ENCODE measurements around the gene SLC6A7.

Gene SLC6A7

DNA sequence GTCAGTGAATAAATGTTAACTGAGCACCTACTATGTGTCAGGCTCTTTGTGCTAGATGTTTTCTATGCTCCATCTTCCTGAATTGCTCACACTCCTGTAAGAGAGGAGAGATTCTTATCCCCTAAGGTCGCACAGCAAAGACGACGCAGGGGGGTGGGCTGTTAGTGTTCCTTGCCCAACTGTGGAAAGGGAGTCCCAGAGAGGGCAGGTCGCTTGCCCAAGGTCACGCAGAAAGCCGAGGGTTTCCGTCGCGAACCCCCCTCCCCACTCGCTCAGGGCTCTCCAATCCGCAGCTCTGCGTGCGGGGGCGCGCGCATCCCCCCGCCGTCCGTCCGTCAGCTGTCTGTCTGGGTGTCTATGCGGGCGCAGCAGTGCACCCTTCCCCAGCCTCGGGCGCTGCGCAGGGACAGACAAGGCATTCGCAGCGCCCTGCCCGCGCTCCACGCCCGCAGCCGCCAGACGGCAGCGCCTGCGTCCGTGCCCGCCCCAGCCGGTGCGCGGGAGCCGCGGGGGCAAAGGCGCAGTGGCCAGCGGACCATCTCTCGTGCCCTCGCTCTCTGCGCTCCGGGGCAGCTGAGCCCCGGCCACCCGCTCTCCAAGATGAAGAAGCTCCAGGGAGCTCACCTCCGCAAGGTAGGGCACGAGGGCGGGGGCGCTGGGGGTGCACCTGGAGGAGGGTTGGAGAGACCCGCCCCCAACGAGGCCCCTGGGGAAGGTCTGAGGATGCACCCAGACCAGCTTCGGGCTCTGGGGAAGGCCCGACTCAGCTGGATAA is at the start of gene SLC6A7:
Gene SLC6A7 (plus strand): TSS at position 335 of the 775 bp plus-strand sequence. CDS start 266 bp downstream, at position 601.
- no peak for DNase-seq (ENCODE audit: low read depth)
- no peak within 1 kb of the TSS for H3K4me3 ChIP-seq (ENCODE audit: low read depth, low read length)

DNA sequence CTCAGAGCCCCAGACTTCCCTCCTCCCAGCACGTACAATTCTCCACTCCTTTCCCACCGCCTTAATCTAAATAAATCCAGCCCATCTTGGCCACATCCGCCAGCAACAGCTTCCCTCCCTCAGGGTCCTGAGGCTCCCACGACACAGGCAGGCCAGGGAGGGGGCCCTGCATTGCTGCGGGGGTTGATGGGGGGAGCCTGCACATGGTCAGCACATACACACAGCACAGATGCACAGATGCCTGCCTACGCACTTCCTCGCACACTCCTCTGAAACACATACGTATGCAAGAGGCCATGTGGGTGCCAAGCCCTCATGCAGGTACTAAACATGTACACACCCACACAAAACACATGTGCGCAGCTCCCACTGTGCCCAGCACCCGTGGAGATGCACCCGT is 49.0 kb upstream of the SLC6A7 start:
- peak; percentile 96 for DNase-seq (ENCODE audit: low read depth)
- H3K4me3 ChIP-seq (ENCODE audit: low read depth, low read length): no peak overlapping the region

DNA sequence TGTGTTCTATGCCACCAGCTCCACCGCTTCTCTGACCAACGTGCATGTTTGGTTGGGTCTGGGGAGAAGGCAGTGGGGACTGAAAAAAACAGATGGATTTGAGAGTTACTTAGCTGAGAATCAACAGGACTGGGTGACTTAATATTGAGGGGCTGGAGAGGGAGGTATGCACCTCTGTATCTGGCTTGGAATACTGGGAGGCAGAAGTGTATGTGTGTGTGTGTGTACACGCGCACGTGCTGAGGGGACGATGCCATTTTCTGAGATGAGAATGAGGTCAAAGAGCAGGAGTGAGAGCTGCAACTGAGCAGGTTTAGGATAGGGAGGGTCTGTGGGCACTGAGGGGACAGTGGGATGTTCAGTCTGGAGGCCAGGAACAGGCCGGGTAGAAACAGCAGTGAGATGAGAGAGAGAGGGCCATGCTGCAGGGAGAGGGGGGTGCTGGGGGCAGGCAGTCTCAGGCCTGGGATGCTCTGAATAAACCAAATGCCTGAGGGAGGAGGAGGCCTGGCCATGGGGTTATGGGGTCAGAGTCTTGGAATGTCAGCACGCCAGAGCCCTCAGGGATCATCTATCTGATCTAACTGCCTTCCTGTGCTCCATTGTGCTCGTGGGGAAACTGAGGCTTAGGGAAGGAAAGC is 48.2 kb upstream of the SLC6A7 start:
- DNase-seq (ENCODE audit: low read depth): peak; percentile 49
- H3K4me3 ChIP-seq (ENCODE audit: low read depth, low read length): no peak overlapping the region

DNA sequence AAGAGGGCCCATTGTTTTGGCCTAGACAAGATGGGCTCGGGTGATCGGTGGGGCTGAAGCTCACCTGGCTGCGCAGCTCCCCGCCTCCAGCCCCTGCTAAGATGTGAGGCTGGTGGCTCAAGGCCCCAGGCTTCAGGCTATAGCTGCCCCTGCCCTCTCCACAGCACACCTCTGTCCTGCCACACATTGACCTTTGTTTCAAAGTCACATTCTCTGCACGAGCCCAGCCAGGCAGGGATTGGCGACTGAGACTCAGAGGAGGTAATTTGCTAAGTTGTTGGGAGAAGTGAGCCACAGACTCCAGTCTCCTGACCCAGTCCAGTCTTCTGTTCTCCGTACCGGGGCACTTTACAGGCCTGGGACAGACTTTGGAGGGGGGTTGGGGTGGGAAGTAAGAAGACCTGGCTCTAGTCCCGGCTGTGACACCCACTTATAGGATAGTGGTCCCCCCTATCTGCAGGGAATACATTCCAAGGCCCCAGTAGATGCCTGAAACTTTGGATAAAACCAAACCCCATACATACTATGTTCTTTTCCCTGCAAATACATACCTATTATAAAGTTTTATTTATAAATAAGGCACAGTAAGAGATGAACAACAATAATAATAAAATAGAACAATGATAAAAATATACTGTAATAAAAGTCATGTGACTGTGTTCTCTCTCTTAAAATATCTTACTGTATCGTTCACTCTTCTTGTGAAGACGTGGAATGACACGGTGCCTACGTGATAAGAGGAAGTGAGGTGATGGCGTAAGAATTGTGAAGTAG is 47.5 kb upstream of the SLC6A7 start:
- no peak for DNase-seq (ENCODE audit: low read depth)
- H3K4me3 ChIP-seq (ENCODE audit: low read depth, low read length): no peak overlapping the region

DNA sequence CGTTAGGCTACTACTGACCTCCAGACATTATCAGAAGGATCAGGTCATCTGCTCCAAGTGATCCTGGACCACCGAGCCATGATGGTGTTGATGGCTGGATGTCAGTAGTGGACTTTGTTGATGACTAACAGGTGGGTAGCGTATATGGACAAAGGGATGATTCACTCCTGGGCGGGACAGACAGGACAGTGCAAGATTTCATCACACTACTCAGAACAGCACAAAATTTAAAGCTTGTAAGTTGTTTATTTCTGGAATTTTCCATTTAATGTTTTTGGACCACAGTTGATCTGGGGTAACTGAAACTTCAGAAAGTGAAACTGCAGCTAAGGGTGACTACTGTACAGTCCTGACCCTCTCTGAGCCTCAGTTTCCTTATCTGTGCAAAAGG is 46.9 kb upstream of the SLC6A7 start:
- peak; percentile 92 for DNase-seq (ENCODE audit: low read depth)
- no peak overlapping the region for H3K4me3 ChIP-seq (ENCODE audit: low read depth, low read length)

DNA sequence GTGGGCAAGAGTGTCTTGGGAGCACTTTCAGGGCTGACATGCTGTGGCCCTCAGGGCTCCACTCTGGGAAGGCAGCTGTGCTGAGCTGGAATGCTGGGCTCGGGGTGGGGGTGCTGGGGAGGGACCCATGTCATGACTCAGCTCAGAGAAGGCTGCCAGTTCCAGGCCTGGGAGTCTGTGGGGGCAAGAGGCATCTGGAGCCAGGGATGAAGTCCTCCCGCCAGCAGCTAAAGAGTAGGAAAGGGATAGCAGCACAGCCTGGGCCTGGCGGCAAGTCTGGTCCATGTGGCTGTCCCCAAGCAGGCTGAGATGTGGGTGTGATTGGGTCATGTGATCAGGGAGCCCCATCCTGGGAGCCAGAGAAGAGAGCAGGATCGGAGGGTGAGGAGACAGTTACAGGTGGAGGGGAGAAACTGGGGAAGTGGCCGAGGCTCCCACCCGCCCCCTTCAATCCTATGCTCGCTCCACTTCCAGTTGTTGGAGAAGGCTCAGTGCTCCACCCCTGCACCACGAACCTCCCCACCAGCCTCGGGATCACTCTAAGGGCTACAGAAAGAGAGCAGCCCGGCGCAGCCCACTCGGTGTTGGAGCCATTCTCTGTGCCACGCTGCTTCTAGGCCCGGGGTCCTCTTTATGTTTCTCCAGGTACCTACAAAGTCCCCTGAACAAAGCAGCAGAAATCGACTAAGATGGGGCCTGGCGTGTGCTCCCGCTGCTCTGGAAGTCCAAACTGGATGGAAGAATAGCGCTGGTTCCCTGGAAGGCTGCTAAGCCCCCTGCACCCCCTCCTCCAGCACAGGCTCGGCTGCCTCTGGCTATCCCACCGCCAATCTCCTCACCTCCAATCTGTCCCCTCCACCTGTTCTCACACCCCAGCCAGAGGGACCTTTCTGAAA is 46.3 kb upstream of the SLC6A7 start:
- peak overlapping the region; percentile 17 for H3K4me3 ChIP-seq (ENCODE audit: low read depth, low read length)
- DNase-seq (ENCODE audit: low read depth): peak; percentile 95

DNA sequence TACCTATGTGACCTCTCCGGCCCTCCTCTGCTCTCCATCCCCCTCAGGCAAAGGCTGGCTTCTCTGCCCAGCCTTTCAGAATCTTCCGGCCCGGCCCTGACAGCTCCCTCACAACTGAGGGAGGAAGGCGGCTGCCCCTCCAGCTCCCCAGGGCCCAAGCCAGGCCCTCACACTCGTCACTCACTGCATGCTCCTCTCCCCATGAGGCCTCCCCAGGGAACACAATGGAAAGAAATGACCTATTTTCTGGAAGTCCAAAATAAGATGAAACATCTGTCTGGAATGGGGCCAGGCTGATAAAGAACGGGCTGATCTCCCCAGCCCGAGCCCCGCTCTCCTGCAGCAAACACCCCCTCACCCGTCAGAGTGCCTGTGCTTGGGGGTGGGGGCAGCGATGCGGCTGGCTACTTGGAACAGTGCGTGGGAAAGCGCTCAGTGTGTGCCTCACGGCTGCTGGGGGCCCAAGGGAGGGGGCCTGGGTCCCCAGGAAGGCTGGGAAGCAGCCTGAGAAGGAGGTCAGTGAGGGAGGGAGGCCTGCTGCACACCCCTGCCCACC is 45.5 kb upstream of the SLC6A7 start:
- peak; percentile 94 for DNase-seq (ENCODE audit: low read depth)

DNA sequence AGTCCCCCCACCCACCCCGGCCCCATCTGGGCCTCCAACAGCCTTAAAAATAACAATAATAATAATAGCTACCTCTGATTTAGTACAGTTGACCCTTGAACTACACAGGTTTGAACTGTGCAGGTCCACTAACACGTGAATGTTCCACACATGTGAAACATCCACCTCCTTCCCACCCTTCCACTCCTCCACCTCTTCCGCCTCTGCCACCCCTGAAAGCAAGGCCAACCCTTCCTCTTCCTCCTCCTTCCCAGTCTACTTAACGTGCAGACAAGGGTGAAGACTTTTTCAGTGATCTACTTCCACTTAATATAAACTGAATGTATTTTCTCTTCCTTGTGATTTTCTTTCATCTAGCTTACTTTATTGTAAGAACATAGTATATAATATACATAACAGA is 45.0 kb upstream of the SLC6A7 start:
- no peak for DNase-seq (ENCODE audit: low read depth)
- no peak overlapping the region for H3K4me3 ChIP-seq (ENCODE audit: low read depth, low read length)

More for the DNA sequence above, 45.5 kb upstream of the SLC6A7 start:
- H3K4me3 ChIP-seq (ENCODE audit: low read depth, low read length): peak overlapping the region; percentile 17

DNA sequence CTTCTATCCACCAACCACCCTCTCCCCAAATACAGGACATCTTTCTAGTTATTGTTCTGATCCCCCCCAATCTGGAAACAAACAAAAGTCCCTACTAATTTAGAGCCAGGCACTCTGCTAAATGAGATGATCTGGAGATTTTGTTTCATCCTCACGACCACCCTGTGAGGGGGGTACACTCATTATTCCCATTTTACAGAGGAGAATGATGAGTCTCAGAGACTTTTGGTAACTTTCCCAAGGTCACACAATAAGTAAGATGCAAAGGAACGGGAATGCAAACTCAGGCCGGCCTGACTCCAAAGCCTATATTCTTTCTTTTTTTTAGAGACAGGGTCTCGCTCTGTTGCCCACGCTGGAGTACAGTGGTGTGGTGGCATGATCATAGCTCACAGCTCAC is 43.6 kb upstream of the SLC6A7 start:
- no peak overlapping the region for H3K4me3 ChIP-seq (ENCODE audit: low read depth, low read length)

DNA sequence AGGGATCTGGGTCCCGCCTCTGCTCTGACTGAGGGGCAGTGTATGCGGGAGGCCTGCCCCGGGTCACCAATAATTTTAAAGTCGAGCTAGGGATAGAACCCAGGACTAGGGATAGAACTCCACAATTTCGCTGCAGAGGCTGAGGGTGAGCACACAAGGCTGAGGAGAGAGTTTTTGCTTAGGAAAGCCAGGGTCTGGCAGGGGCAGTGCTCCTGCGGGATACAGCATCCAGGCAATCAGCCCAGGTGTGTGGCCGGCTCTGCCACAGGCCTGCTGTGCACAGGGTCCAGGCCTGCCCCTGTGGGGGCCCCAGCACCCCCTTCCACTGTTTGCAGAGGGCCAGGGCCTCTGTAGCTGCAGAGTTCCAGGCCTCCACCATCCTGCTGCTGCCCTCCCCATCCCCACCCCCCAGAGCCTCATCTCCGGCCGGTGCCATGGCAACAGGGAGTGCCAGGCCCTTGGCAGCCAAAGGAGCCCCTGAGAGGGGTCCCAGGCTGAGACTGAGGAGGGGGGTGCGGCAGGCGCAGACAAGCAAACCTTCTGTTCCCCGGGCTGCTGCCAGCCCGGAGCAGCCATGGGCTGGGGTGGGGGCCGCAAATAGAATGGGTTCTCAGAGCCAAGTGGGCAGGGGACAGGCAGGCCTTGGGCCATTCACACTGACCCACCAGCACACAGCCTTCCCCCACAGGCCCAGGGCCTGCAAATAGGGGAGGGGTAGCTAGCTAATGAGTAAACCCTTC is 42.8 kb upstream of the SLC6A7 start:
- no peak for DNase-seq (ENCODE audit: low read depth)

More for the DNA sequence above, 43.6 kb upstream of the SLC6A7 start:
- DNase-seq (ENCODE audit: low read depth): no peak

DNA sequence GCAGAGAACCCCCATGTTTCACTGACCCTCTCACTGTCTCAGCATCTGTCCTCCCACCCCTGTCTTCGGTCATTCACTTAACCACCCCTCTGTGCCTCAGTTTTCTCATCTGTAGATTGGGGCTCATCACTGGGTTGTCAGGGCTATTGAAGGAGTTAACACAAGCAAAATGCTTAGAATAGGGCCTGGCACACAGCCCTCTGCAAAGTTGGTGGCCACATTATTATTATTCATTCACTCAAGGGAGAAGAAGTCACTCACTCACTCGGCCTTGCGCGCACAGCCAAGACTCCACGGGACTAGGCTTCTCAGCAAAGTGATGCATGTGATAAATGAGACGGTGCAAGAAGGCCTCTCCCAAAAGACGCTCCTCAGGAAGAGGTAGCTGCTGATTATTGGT is 42.2 kb upstream of the SLC6A7 start:
- no peak for DNase-seq (ENCODE audit: low read depth)
- H3K4me3 ChIP-seq (ENCODE audit: low read depth, low read length): no peak overlapping the region

More for the DNA sequence above, 42.8 kb upstream of the SLC6A7 start:
- H3K4me3 ChIP-seq (ENCODE audit: low read depth, low read length): no peak overlapping the region

DNA sequence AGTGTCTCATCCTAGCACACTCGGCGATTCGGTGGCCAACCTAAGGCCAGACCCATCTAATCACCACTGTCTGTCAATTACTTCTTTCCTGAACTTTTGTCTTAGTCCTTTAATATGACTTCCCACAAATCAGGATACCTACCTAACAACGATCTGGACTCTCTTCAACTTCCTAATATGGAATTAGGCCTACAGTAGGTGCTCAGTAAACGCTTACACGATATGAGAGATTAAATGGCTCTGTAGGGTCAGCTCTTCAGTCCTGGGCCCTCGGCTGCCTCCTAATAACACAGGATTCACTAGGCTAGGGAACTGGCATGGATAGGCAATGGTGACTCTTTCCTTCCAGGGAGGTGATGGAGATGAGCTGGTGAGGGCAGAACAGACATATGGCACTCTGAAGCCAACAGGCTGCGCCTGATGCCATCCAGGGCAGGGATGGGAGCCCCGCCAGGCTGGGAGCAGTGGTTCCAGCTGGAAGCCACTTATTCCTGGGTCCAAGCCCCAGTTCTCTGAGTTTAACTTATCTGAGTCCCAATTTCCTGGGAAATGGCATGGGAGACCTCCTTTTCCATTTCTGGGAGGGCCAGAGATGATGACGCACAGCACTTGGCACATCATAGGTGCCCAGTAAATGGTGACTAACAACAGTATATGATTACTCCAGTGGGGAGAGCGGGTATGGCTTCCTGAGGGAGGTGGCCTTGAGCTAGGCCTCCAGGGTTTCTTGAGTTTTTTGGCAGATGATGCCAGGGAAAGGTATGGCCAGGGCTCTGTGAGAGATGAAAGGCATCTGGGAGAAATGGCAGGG is 41.5 kb upstream of the SLC6A7 start:
- DNase-seq (ENCODE audit: low read depth): no peak
- no peak overlapping the region for H3K4me3 ChIP-seq (ENCODE audit: low read depth, low read length)

DNA sequence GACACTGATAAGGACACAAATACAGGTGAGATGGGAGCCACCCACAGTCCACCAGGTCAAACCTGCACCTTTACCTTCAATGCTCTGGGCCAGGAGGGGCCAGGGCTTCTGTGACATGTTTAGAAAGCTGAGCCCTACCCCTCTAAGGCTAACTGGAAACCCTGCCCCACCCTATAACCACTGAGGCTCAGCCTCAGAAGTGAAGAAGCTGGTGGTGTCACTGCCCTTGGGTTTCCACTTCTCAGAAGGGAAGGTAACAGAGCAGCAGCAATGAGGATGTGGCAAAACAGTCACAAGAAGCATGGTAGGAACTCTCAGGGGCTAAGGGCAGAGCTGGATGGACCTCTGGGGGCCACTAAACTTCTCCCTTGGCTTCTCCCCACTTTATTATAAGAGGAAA is 40.2 kb upstream of the SLC6A7 start:
- no peak overlapping the region for H3K4me3 ChIP-seq (ENCODE audit: low read depth, low read length)
- DNase-seq (ENCODE audit: low read depth): no peak

DNA sequence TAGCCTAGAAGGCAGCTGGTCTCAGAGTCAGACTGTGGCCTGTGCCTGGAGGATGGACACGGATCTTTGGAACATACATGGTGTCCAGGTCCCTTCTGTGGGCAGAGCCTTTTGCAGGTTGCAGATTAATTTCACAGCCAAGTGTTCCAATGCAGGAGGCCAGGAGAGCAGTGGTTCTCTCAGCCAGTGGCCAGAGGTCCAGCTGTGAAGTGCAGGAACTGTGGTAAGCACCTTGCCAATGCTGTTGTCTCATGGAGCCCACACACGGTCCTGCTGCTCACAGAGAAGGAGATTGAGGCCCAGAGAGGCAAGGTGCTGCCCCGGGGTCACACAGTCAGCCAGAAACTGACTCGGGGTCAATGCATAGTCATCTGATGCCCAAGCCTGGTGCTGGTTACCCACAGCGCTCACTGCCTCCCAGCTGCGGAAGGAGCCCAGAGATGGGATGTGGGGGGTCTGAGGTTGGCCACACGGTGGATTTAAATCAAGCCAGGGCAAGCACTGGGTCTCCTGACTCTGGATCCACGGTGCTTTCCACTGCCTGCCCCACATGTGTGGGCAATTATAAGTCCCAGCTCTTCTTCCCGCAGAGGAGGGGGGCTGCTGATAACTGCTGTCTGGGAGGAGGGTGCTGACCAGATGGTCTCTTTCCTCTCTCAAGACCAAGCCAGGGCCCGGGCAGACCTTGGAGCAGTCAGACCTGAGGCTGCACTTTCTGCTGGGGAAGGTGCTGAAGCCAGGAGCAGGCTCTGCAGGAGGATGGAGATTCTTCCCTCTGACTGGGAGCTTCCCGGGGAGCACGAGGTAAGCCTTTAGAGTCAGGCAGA is 37.0 kb upstream of the SLC6A7 start:
- peak overlapping the region; percentile 78 for H3K4me3 ChIP-seq (ENCODE audit: low read depth, low read length)
- DNase-seq (ENCODE audit: low read depth): no peak

DNA sequence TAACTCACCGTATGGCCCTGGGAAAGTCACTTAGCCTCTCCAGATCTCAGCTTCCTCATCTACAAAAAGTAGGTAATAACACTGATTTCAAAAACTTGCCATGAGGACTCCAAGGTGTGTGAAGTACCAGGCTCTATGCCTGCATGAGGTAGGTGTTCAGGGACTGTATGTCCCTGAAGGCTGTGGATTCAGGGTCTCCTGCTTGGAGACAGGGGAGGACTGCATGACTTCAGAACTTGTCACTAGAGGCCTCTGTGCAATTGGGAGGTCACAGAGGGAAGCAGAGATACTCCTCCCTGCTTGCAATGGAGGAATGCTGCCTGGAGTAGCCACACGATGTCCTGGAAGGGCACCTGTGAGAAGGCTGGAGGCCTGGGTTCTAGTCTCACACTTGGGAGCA is 36.4 kb upstream of the SLC6A7 start:
- H3K4me3 ChIP-seq (ENCODE audit: low read depth, low read length): peak overlapping the region; percentile 78

DNA sequence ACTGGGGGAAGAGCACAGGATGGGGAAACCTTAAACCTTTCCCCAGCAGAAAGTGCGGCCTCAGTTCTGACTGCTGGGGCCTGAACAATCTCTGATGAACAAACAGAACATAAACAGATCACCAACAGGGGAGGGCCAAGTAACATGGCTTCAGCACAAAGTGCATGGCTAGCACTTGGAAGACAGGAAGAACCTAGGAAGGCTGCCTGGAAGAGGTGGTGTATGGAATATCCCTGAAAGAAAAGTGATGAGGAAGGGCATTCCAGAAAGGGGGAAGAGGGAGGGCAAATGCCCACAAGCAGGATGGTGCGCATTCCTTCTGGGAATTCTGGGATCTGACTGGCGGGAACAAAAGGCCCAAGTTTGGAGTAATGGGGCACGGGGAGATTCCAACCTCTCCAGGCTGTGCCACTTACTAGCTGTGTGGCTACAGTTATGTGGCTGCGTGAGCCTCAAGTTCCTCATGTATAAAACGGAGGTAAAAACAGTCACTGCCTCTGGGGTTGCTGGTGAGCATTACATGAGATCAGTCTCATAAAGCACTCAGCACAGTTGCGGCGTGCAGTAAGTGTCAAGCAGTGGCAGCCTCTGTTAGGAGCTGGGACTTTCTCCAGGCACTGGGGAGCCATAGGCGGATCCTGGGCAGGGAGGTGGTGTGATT is 35.8 kb upstream of the SLC6A7 start:
- no peak for DNase-seq (ENCODE audit: low read depth)

More for the DNA sequence above, 36.4 kb upstream of the SLC6A7 start:
- DNase-seq (ENCODE audit: low read depth): no peak

More for the DNA sequence above, 35.8 kb upstream of the SLC6A7 start:
- H3K4me3 ChIP-seq (ENCODE audit: low read depth, low read length): peak overlapping the region; percentile 78
